Upper lobe of left lung (tissue), 6 donors: ENCODE results near the gene GATB. TPM values are rescaled to one million over a fixed set of nuclear protein-coding genes. Genes with fewer than 3 reads are reported as not detected.

ENCODE experiments used
- ATAC-seq, 2 donors: fragments of 200-7000 bp; cut with Tn5 transposase; one replicate each; pipeline ENCODE4 v1.9.1; 2022; ENCODE audit warnings: mild to moderate bottlenecking in 2 of 2, moderate library complexity in 2 of 2; ENCODE audit not compliant: low FRiP score in 2 of 2
- DNase-seq, 2 donors: peaks; one replicate each; pipeline ENCODE4 v3.0.0-alpha.2; 2019 to 2020
- H3K27ac ChIP-seq, 4 donors: fragments of 200-600 bp; sonication (generic); one replicate each; pipeline ENCODE4 v1.5.1; 2016 to 2019
- H3K27me3 ChIP-seq, 4 donors: fragments of 200-600 bp; sonication (generic); one replicate each; pipeline ENCODE4 v1.5.1; 2017 to 2019
- H3K36me3 ChIP-seq, 4 donors: fragments of 200-600 bp; sonication (generic); one replicate each; pipeline ENCODE4 v1.5.1; 2016 to 2019
- H3K4me1 ChIP-seq, 4 donors: fragments of 200-600 bp; sonication (generic); one replicate each; pipeline ENCODE4 v1.5.1; 2018 to 2019
- H3K4me3 ChIP-seq, 4 donors: fragments of 200-600 bp; sonication (generic); one replicate each; pipeline ENCODE4 v1.5.1; 2017 to 2019; ENCODE audit warnings: mild to moderate bottlenecking in 2 of 4, moderate library complexity in 1 of 4
- H3K9me3 ChIP-seq, 4 donors: fragments of 200-600 bp; sonication (generic); one replicate each; pipeline ENCODE4 v1.5.1; 2018 to 2019
- CTCF ChIP-seq, 6 experiments: fragments of 450-650 bp in 4 of 6; fragments of 200-600 bp in 2 of 6; sonication (generic) in 2 of 6; IDR thresholded peaks; one replicate each; pipeline ENCODE4 v1.5.1; 2016 to 2019; ENCODE audit warnings: antibody characterized with exemption in 6 of 6
- EP300 ChIP-seq, 4 donors: sonication (generic); formaldehyde crosslinking; IDR thresholded peaks; one replicate each; pipeline ENCODE4 v1.5.1; 2017; ENCODE audit warnings: antibody characterized with exemption in 4 of 4, control low read depth in 2 of 4
- POLR2A ChIP-seq, 4 donors: fragments of 450-650 bp; IDR thresholded peaks; one replicate each; pipeline ENCODE4 v1.5.1; 2016 to 2017; ENCODE audit warnings: antibody characterized with exemption in 4 of 4, mild to moderate bottlenecking in 2 of 4
- POLR2AphosphoS5 ChIP-seq, 2 donors: sonication (generic); formaldehyde crosslinking; IDR thresholded peaks; one replicate each; pipeline ENCODE4 v1.5.1; 2017; ENCODE audit warnings: antibody characterized with exemption in 2 of 2
- WGBS, 2 donors: methylation state at CpG; one replicate each; pipeline ENCODE4 v1.1.5; 2017 to 2018; 5-methylcytosine and 5-hydroxymethylcytosine counted together
- total RNA-seq, 6 donors: library from RNA; depleted of rRNA in 4 of 6; stranded (reverse); fragments of >200 nt in 4 of 6; gene quantifications; one replicate each; pipeline versions ENCODE4 v1.1.0 to v1.2.1, GENCODE V29; 2016 to 2021
- donor health status: DM: no; HTN: no; CAD: no; lungs with moderate emphysema.
- donor health status: DM: no; HTN: yes; CAD: no; lungs with severe emphysema.

Gene GATB
- total RNA-seq, 6 donors from 2014 or later, result 13.1 to 21.9 (median 14.5) TPM

GRCh38 chr4:151677193-151677592 lies 83.6 kb downstream of the GATB start:
- no peak overlapping the region for H3K27ac ChIP-seq
- peaks cover 0 to 15% (median 1%) of the 10 kb centered on the region in 4 donors for H3K4me1 ChIP-seq
- H3K27me3 ChIP-seq, result no peaks in the 10 kb centered on the region
- TF ChIP-seq POLR2AphosphoS5 (IDR thresholded peaks at IDR 0.05) (no peak), CTCF (IDR thresholded peaks at IDR 0.05) (no peak), POLR2A (IDR thresholded peaks at IDR 0.05) (no peak), EP300 (IDR thresholded peaks at IDR 0.05) (no peak)
- WGBS, 2 donors, result 65 to 97% methylated on average over 3 of the region's 3 CpGs
- H3K9me3 ChIP-seq, result no peaks in the 10 kb centered on the region
- no peak overlapping the region for H3K4me3 ChIP-seq
- H3K36me3 ChIP-seq, result peaks cover 0 to 5% (median 0%) of the 10 kb centered on the region in 4 donors
- no peak for ATAC-seq
- no peak for DNase-seq

GRCh38 chr4:151676301-151676700 lies 84.5 kb downstream of the GATB start:
- WGBS, 2 donors, result 92 to 95% methylated on average over 11 of the region's 11 CpGs
- H3K27me3 ChIP-seq, result no peaks in the 10 kb centered on the region
- H3K27ac ChIP-seq, result no peak overlapping the region

GRCh38 chr4:151675411-151675971 lies 85.3 kb downstream of the GATB start:
- WGBS, 2 donors, result 69 to 75% methylated on average over 6 to 9 of the region's 9 CpGs
- DNase-seq, result no peak

More at GRCh38 chr4:151676301-151676700, 84.5 kb downstream of the GATB start:
- Histone ChIP-seq H3K4me1 (peaks cover 0 to 15% (median 1%) of the 10 kb centered on the region in 4 donors), H3K36me3 (peaks cover 0 to 8% (median 0%) of the 10 kb centered on the region in 4 donors), H3K4me3 (no peak overlapping the region), H3K9me3 (no peaks in the 10 kb centered on the region)
- DNase-seq, result no peak
- no peak for ATAC-seq
- TF ChIP-seq POLR2A (IDR thresholded peaks at IDR 0.05) (no peak), EP300 (IDR thresholded peaks at IDR 0.05) (no peak), POLR2AphosphoS5 (IDR thresholded peaks at IDR 0.05) (no peak), CTCF (IDR thresholded peaks at IDR 0.05) (no peak)

GRCh38 chr4:151674804-151675391 lies 85.9 kb downstream of the GATB start:
- H3K4me3 ChIP-seq, result peak overlapping the region in 3 of 4 donors; percentile 4 to 30 (median 27)
- no peaks in the 10 kb centered on the region for H3K27me3 ChIP-seq
- TF ChIP-seq POLR2AphosphoS5 (IDR thresholded peaks at IDR 0.05) (no peak), CTCF (IDR thresholded peaks at IDR 0.05) (peak in 1 of 6 experiments; percentile 31), POLR2A (IDR thresholded peaks at IDR 0.05) (no peak), EP300 (IDR thresholded peaks at IDR 0.05) (no peak)
- peak; percentile 72 to 73 for ATAC-seq
- no peaks in the 10 kb centered on the region for H3K9me3 ChIP-seq
- H3K36me3 ChIP-seq, result peaks cover 0 to 8% (median 0%) of the 10 kb centered on the region in 4 donors
- no peak overlapping the region for H3K27ac ChIP-seq
- DNase-seq, result peak; percentile 45 to 71
- peaks cover 0 to 15% (median 1%) of the 10 kb centered on the region in 4 donors for H3K4me1 ChIP-seq
- WGBS, 2 donors, result 50 to 57% methylated on average over 18 to 19 of the region's 19 CpGs

More at GRCh38 chr4:151675411-151675971, 85.3 kb downstream of the GATB start:
- peak in 1 of 2 donors; percentile 3 for ATAC-seq
- Histone ChIP-seq H3K36me3 (peaks cover 0 to 8% (median 0%) of the 10 kb centered on the region in 4 donors), H3K27ac (no peak overlapping the region), H3K9me3 (no peaks in the 10 kb centered on the region), H3K4me1 (peaks cover 0 to 15% (median 1%) of the 10 kb centered on the region in 4 donors), H3K27me3 (no peaks in the 10 kb centered on the region), H3K4me3 (no peak overlapping the region)
- TF ChIP-seq CTCF (IDR thresholded peaks at IDR 0.05), result no peak
- TF ChIP-seq EP300 (IDR thresholded peaks at IDR 0.05), result no peak
- TF ChIP-seq POLR2AphosphoS5 (IDR thresholded peaks at IDR 0.05), result no peak
- TF ChIP-seq POLR2A (IDR thresholded peaks at IDR 0.05), result no peak
